H9 (cell line): Measurements from ENCODE around the gene FAM219A. TPM values are rescaled to one million over a fixed set of nuclear protein-coding genes. Genes with fewer than 3 reads are reported as not detected.

Experiments
- DNase-seq: peaks from one replicate; pipeline ENCODE4 v3.0.0-alpha.2; 2017
- H2AFZ ChIP-seq: one replicate; pipeline ENCODE4 v1.6.1; 2013; ENCODE audit warnings: mild to moderate bottlenecking, low read length, control low read depth, moderate library complexity
- H2AK5ac ChIP-seq: 2 replicates; pipeline ENCODE4 v1.6.1; 2013; ENCODE audit warnings: low read length, control low read depth, mixed read lengths; ENCODE audit not compliant: insufficient read length
- H2BK120ac ChIP-seq: one replicate; pipeline ENCODE4 v1.6.1; 2013; ENCODE audit warnings: low read depth, mild to moderate bottlenecking, low read length, control low read depth, inconsistent platforms; ENCODE audit not compliant: poor library complexity, severe bottlenecking
- H2BK12ac ChIP-seq: 2 replicates; pipeline ENCODE4 v1.6.1; 2013; ENCODE audit warnings: low read length, control low read depth, mixed read lengths, low read depth; ENCODE audit not compliant: insufficient read length
- H2BK15ac ChIP-seq: 2 replicates; pipeline ENCODE4 v1.6.1; 2013; ENCODE audit warnings: low read depth, low read length, control low read depth
- H2BK20ac ChIP-seq: one replicate; pipeline ENCODE4 v1.6.1; 2013; ENCODE audit warnings: low read depth, mild to moderate bottlenecking, low read length, control low read depth, inconsistent platforms; ENCODE audit not compliant: poor library complexity, severe bottlenecking
- H2BK5ac ChIP-seq: 2 replicates; pipeline ENCODE4 v1.6.1; 2013; ENCODE audit warnings: low read length, control low read depth, mixed read lengths; ENCODE audit not compliant: insufficient read length
- H3K14ac ChIP-seq: 2 replicates; pipeline ENCODE4 v1.6.1; 2013; ENCODE audit warnings: low read length, control low read depth; ENCODE audit not compliant: insufficient read depth
- H3K18ac ChIP-seq: 2 replicates; pipeline ENCODE4 v1.6.1; 2013; ENCODE audit warnings: low read depth, mild to moderate bottlenecking, mixed read lengths, low read length, control low read depth; ENCODE audit not compliant: insufficient read length
- H3K23ac ChIP-seq: 2 replicates; pipeline ENCODE4 v1.6.1; 2013; ENCODE audit warnings: low read length, control low read depth, mixed read lengths, low read depth; ENCODE audit not compliant: insufficient read length
- H3K23me2 ChIP-seq: 2 replicates; pipeline ENCODE4 v1.6.1; 2013; ENCODE audit warnings: low read depth, mild to moderate bottlenecking, mixed read lengths, low read length, control low read depth; ENCODE audit not compliant: insufficient read length, poor library complexity, severe bottlenecking
- H3K27ac ChIP-seq: 2 replicates; pipeline ENCODE4 v1.5.1; 2013; ENCODE audit warnings: low read length, control low read depth, mixed read lengths, low read depth; ENCODE audit not compliant: insufficient read length
- H3K27me3 ChIP-seq: 2 replicates; pipeline ENCODE4 v1.6.1; 2013; ENCODE audit warnings: low read length, control low read depth, inconsistent platforms; ENCODE audit not compliant: insufficient read depth
- H3K4ac ChIP-seq: 2 replicates; pipeline ENCODE4 v1.6.1; 2013; ENCODE audit warnings: low read depth, mild to moderate bottlenecking, control low read depth, inconsistent platforms, low read length, moderate library complexity
- H3K4me1 ChIP-seq: 2 replicates; pipeline ENCODE4 v1.6.1; 2013; ENCODE audit warnings: low read length, control low read depth, inconsistent platforms; ENCODE audit not compliant: insufficient read depth
- H3K4me2 ChIP-seq: 2 replicates; pipeline ENCODE4 v1.6.1; 2013; ENCODE audit warnings: low read length, control low read depth, mixed read lengths; ENCODE audit not compliant: insufficient read length, insufficient read depth
- H3K56ac ChIP-seq: 2 replicates; pipeline ENCODE4 v1.6.1; 2013; ENCODE audit warnings: low read depth, mild to moderate bottlenecking, mixed read lengths, low read length, control low read depth; ENCODE audit not compliant: insufficient read length
- H3K79me1 ChIP-seq: 2 replicates; pipeline ENCODE4 v1.6.1; 2013; ENCODE audit warnings: low read depth, mild to moderate bottlenecking, moderate library complexity, low read length, control low read depth, inconsistent platforms; ENCODE audit not compliant: insufficient read depth, poor library complexity, severe bottlenecking
- H3K79me2 ChIP-seq: 2 replicates; pipeline ENCODE4 v1.6.1; 2013; ENCODE audit warnings: low read length, control low read depth, inconsistent platforms; ENCODE audit not compliant: insufficient read depth
- H3K9ac ChIP-seq: 2 replicates; pipeline ENCODE4 v1.6.1; 2013; ENCODE audit warnings: low read length, control low read depth, mixed read lengths; ENCODE audit not compliant: insufficient read length; ENCODE audit errors: extremely low read depth
- H3K9me3 ChIP-seq: one replicate; pipeline ENCODE4 v1.6.1; 2013; ENCODE audit warnings: low read depth, low read length, inconsistent platforms; ENCODE audit not compliant: control insufficient read depth
- H3T11ph ChIP-seq: one replicate; pipeline ENCODE4 v1.6.1; 2013; ENCODE audit warnings: mild to moderate bottlenecking, low read length, control low read depth, inconsistent platforms
- H4K20me1 ChIP-seq: one replicate; pipeline ENCODE4 v1.6.1; 2013; ENCODE audit not compliant: control insufficient read depth, insufficient read length, insufficient read depth
- H4K5ac ChIP-seq: 2 replicates; pipeline ENCODE4 v1.6.1; 2013; ENCODE audit warnings: low read depth, mild to moderate bottlenecking, mixed read lengths, low read length, control low read depth; ENCODE audit not compliant: insufficient read length
- H4K8ac ChIP-seq: replicated peaks from 2 replicates; pipeline ENCODE4 v1.6.1; 2013; ENCODE audit warnings: low read length, control low read depth, mixed read lengths, low read depth; ENCODE audit not compliant: insufficient read length
- H4K91ac ChIP-seq: 2 replicates; pipeline ENCODE4 v1.6.1; 2013; ENCODE audit warnings: low read depth, mild to moderate bottlenecking, moderate library complexity, mixed read lengths, low read length, control low read depth; ENCODE audit not compliant: insufficient read length
- H3K27ac Mint-ChIP-seq, 3 experiments: 2 replicates in 2 of 3; 3 replicates in 1 of 3; pipeline ENCODE4 v1.8.0; 2020 to 2021; ENCODE audit warnings: mixed read lengths in 3 of 3, mild to moderate bottlenecking in 1 of 3, moderate library complexity in 1 of 3
- H3K27me3 Mint-ChIP-seq: 2 replicates; pipeline ENCODE4 v1.8.0; 2021; ENCODE audit warnings: low read depth, mild to moderate bottlenecking, moderate library complexity, mixed read lengths
- H3K36me3 Mint-ChIP-seq, 3 experiments: 2 replicates in 2 of 3; 3 replicates in 1 of 3; pipeline ENCODE4 v1.8.0; 2020 to 2021; ENCODE audit warnings: low read depth in 3 of 3, mixed read lengths in 3 of 3; ENCODE audit not compliant: insufficient read depth in 1 of 3
- H3K4me1 Mint-ChIP-seq, 2 experiments: 2 replicates each; pipeline ENCODE4 v1.8.0; 2020; ENCODE audit warnings: mixed read lengths in 2 of 2
- H3K4me3 Mint-ChIP-seq, 2 experiments: 2 replicates in 1 of 2; 3 replicates in 1 of 2; pipeline ENCODE4 v1.8.0; 2020 to 2021; ENCODE audit warnings: mild to moderate bottlenecking in 2 of 2, mixed read lengths in 2 of 2, moderate library complexity in 1 of 2
- H3K9me3 Mint-ChIP-seq, 2 experiments: 2 replicates in 1 of 2; 3 replicates in 1 of 2; pipeline ENCODE4 v1.8.0; 2020; ENCODE audit warnings: mild to moderate bottlenecking in 2 of 2, mixed read lengths in 2 of 2, moderate library complexity in 1 of 2
- CTCF ChIP-seq: fragments of 200-600 bp; sonication (generic); conservative IDR thresholded peaks from 3 replicates; pipeline ENCODE4 v1.8.0; 2021; ENCODE audit warnings: antibody characterized with exemption, mild to moderate bottlenecking
- WGBS: extraction: QIAGEN DNeasy Blood & Tissue Kit; methylation state at CpG from one replicate; pipeline ENCODE4 v1.1.7; 2013; ENCODE audit warnings: missing lambda C conversion rate, low lambda C conversion rate, mixed read lengths; ENCODE audit not compliant: insufficient read length; ENCODE audit errors: extremely low coverage; 5-methylcytosine and 5-hydroxymethylcytosine counted together
- total RNA-seq: library from RNA; stranded (reverse); gene quantifications from 2 replicates; pipeline ENCODE4 v1.2.1, GENCODE V29; 2021

Gene FAM219A
- total RNA-seq, 1 experiment from 2014 or later: 16.7 TPM

GRCh38 chr9:34396276-34397214 is 61.8 kb downstream of the FAM219A start:
- no peak for DNase-seq
- H3K4me3 Mint-ChIP-seq: no peak overlapping the region
- 100% methylated on average over 1 of the region's 7 CpGs for WGBS
- Histone ChIP-seq H3K14ac (no peak overlapping the region), H3K4me2 (no peak overlapping the region), H3K27ac (no peak overlapping the region), H2BK12ac (no peak overlapping the region), H3K9me3 (no peaks in the 10 kb centered on the region), H3K79me2 (no peaks in the 10 kb centered on the region), H2BK5ac (no peak overlapping the region), H2BK120ac (no peak overlapping the region), H3K23me2 (no peaks in the 10 kb centered on the region), H2BK15ac (no peak overlapping the region), H3K4ac (no peak overlapping the region), H4K8ac (no peak overlapping the region), H2AK5ac (no peak overlapping the region), H3K23ac (no peak overlapping the region), H3K9ac (no peak overlapping the region), H4K91ac (no peak overlapping the region), H3K18ac (no peak overlapping the region), H3K79me1 (no peaks in the 10 kb centered on the region), H3K27me3 (no peaks in the 10 kb centered on the region), H2AFZ (no peak overlapping the region), H3T11ph (no peak overlapping the region), H4K5ac (no peak overlapping the region), H4K20me1 (no peaks in the 10 kb centered on the region), H3K4me1 (no peaks in the 10 kb centered on the region), H3K56ac (no peak overlapping the region), H2BK20ac (no peak overlapping the region)
- H3K27ac Mint-ChIP-seq: no peak overlapping the region
- TF ChIP-seq CTCF: no peak
- H3K27me3 Mint-ChIP-seq: peaks cover 6% of the 10 kb centered on the region
- no peaks in the 10 kb centered on the region for H3K4me1 Mint-ChIP-seq
- no peaks in the 10 kb centered on the region for H3K9me3 Mint-ChIP-seq
- no peaks in the 10 kb centered on the region; a peak in 1 of 7 replicates for H3K36me3 Mint-ChIP-seq
